Measurements from ENCODE around the gene EYA3.

- TF ChIP-seq GATA2 (IDR thresholded peaks at IDR 0.05; ENCODE audit: low read depth, low read length): no peak
- no peak for TF ChIP-seq GATA3 (IDR thresholded peaks at IDR 0.05; ENCODE audit: low read depth, low read length)
Measured at GRCh38 chr1:27961646-27962221, 126.7 kb downstream of the EYA3 start.
